Activated CD8-positive, alpha-beta memory T cell treated with anti-CD3 and anti-CD28 coated beads for 4 hours (primary cell): ENCODE results near the gene TMEM187.

Source experiments
- DNase-seq, 2 donors: peaks; one replicate each; pipeline ENCODE4 v3.0.0-alpha.2; 2020; ENCODE audit warnings: low read depth in 2 of 2

The TMEM187 gene

DNA sequence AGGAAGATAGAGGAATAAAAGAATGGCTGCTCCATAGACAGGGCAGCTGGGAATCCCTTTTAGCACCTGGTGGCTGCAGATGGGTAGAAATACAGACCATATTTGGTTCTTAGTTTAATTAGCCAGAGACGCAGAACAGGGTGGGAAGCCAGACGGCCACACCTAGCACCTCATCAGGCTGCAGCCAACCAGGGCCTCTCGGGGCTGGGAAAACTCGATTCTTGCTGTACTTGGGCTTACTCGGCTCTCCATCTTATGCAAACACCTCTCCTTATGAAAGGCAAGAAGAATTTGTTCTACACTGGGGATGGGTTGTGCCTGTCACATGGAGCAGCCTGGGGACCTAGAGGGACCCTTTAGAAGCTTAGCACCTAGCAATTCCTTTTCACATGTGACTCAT is 27.5 kb downstream of the TMEM187 start:
- no peak for DNase-seq

GRCh38 chrX:154002215-154002719 is 29.7 kb downstream of the TMEM187 start:
- DNase-seq = peak in 1 of 2 donors; percentile 17

- DNase-seq = no peak
These were observed 31.8 kb downstream of the TMEM187 start for GRCh38 chrX:154004315-154004714.

GRCh38 chrX:154006947-154007346 is 34.4 kb downstream of the TMEM187 start:
- no peak for DNase-seq

GRCh38 chrX:154008521-154008920 is 36.0 kb downstream of the TMEM187 start:
- DNase-seq = no peak

- no peak for DNase-seq
These were observed 38.0 kb downstream of the TMEM187 start for GRCh38 chrX:154010330-154011087.

DNA sequence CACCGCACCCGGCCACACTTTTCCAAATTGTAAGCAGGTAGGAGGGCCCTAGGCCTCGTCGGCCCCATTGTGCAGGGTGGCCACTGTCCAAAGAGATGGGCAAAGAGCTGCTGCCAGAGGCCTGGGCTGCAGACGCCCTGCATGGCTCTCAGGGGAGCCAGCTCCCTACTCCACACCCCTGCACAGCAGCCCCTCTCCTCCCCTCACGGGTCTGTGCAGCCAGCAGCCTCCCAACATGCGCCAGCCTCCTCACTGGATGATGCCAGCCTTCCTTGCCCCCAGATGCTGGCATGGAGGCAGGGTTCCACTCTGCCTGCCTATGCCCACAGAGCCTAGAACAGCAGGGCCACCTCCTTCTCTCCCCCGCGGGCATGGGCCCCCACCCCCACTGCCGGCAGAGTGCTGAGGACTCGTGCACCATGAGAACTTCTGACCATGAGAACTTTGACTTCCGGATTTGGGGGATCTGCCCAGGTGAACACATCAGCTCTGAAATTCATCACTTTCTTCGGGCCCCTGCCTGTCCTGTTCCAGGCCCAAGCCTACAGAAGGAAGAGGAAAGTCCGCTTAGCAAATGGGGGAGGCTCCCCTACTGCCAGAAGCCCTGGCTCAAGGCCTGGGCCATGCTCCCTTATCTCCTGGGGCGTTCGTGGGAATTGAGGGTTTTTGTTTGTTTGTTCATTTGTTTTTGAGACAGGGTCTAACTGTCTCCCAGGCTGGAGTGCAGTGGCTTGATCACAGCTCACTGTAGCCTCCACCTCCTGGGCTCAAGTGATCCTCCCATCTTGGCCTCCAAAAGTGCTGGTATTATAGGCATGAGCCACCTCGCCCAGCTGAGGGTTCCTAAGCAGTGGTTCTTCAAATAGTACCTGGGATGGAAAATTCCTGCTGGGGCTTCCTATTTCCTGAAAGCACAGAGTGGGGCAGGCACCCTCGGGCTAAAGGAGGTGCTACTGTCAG is 39.1 kb downstream of the TMEM187 start:
- DNase-seq = no peak

GRCh38 chrX:154012336-154012991 is 39.9 kb downstream of the TMEM187 start:
- no peak for DNase-seq

DNA sequence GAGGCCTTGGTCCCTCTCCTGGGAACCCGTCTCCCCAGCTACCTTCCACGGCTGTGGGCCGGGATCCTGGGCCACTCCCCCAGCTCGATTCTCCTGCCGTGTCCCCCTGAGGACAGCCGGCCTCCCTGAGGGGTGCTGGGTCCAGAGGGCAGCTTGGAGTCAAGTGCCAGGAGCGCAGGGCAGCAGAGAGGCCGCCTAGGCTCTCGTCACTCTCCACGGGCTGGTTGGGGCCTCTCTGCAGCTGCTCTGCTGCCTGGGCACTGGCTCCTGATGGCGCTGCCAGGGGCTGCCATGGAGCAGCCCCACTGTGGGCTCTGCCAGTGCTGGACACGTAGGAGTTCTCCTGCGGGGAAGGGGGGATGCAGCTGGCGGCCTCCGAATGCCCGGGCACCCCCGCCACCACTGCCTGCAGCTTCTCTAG is 40.5 kb downstream of the TMEM187 start:
- DNase-seq = no peak

GRCh38 chrX:154013614-154014360 is 41.2 kb downstream of the TMEM187 start:
- DNase-seq = no peak

DNA sequence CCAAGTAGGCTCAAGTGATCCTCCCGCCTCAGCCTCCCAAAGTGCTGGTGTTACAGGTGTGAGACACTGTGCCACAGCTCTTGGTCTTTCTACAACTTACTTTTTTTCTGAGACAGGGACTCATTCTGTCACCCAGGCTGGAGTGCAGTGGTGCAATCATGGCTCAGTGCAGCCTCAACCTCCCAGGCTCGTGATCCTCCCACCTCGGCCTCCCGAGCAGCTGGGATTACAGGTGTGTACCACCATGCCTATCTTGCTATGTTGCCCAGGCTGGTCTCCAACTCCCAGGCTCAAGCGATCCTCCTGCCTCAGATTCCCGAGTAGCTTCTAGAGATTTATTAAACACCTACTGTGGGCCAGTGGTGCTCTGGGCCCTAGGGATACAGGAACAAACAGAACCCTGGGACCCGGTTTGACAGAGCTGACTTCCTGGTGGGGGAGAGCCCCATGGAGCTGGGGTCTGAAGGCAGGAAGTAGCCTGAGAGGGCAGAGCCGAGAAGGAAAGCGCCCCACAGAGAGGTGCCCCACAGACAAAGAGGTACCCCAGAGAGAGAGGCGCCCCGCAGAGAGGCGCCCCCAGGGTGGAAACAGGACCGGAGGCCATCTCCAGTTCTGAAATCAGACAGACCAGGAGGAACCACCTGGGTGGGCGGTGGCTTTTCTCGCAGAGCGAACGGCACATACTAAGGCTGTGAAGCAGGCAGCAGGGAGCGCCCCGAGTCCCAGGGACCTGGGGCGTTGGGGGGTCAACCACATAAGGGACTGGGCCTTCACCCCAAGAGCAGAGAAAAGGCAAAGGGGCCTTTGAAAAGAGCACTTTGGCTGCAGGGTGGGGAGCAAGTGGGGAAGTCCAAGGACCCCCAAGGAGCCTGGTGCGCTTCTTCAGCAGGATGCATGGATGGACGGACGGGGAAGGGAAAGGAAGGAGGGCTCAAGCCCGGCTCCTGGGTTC is 42.2 kb downstream of the TMEM187 start:
- no peak for DNase-seq

GRCh38 chrX:154015581-154016264 is 43.2 kb downstream of the TMEM187 start:
- DNase-seq = no peak

DNA sequence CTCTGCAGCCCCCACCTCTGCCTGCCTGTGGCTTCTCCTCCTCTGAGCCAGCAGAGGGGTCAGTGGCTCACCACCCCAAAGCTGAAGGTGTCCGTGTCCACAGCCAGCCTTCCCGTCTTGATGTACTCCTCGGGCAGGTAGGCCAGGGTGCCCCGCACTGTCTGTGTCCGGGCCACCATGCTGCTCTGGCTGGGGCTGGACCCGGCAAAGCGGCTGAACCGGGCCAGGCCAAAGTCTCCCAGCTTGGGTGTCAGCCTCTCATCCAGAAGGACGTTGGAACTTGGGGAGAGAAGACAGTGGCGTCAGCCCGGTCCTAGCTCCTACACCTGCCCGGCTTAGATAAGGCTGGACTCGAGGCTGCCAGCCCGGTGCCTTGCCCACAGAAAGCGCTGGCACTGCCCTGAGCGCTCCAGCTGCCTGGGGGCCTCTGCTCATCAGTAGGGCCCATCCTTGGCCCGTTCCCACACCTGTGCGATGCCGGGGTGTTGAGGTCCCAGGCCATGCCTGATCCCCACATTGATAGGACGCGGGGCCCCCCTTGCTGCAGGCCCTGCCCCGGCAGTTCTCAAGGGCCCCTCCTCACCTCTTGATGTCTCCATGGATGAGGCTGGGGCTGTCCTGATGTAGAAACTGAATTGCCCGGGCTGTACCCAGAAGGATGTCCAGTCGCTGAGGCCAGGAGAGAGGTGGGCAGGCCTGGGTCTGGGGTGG is 44.0 kb downstream of the TMEM187 start:
- no peak for DNase-seq

- no peak for DNase-seq
These were observed 45.4 kb downstream of the TMEM187 start for GRCh38 chrX:154017766-154018517.

DNA sequence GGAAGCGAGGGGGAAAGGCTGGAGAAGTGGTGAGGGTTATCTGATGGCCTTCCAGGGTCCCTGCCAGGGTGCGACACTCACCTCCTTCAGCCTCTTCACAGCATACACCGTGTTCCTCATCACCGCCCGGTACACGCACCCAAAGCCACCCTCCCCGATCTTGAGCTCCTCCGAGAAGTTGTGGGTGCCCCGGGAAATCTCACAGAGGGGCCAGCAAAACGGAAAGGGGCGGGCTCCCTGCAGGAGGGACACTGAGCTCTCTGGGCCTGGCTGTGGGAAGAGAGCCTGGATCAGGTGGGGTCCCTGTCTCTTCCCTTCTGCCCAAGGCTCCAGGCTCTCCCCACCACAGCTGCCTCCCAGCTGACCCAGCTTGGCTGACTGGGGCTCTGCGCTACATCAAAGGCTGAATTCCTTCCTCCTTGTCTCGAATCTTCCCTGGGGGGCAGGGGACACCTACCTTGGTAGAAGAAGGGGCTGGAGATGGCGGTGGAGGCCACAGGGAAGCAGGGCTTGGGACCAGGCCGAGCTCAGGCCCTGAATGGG is 46.0 kb downstream of the TMEM187 start:
- no peak for DNase-seq

DNA sequence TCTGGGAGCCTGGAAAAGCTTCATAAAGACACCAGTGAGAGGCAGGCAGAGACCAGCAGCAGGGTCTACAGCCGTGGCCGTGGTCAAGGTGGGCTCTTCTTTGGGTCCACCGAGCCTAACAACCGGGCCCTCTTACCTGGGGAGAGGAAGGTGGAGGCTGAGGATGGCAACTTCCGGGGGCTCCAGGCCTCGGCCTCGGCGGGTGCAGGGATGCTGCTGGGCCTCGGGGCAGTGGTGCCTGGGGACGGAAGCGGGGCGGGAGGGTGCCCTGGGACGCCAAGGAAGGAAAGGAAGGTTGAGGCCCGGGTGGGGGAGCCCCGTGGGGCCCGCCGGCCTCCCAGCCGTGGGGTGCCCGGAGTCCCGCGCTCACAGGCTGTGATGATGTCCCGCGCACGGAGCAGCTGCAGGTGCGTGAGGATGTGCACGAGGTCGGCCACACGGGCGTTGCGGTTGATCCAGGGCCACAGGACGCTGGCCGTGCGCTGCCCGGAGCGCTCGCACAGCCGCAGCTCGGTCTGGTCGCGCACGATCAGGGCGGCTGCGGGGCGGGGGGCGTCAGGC is 46.6 kb downstream of the TMEM187 start:
- DNase-seq = no peak
